ENCODE results near the gene NTM. TPM values are rescaled to one million over a fixed set of nuclear protein-coding genes. Genes with fewer than 3 reads are reported as not detected.

Gene NTM
- total RNA-seq, 1 experiment from 2014 or later, result 0.73 TPM

DNA sequence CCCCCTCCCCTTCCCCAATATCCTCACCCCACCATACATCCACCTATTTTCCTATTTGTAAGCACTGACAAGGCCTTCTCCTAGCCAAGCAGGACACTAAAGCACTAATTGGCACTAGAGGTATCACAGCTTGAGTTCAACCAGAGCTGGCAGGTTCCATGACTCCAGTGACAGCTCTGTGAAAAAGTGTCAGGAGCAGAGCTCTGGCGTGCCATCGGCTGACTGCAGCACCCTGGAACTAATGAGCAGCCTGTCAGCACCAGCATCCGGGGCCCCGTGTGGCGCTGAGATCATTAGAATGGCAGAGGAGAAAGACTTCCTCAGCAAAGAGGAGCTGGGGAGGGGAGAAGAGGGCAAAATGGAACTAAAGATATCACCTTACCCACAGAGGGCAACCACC is 847.4 kb downstream of the NTM start:
- no peak for DNase-seq
- no peak for TF ChIP-seq CTCF (IDR thresholded peaks at IDR 0.05; ENCODE audit: insufficient read depth in 1 of 2, low read depth in 1 of 2, low read length in 1 of 2, severe bottlenecking in 1 of 2, unreplicated experiment in 1 of 2)
- Histone ChIP-seq H3K36me3 (ENCODE audit: control insufficient read depth, insufficient read depth, low read length) (no peaks in the 10 kb centered on the region), H3K27me3 (replicated peaks; ENCODE audit: control insufficient read depth, insufficient read depth, low read length) (no peaks in the 10 kb centered on the region), H3K4me1 (no peaks in the 10 kb centered on the region), H3K4me3 (ENCODE audit: low read depth, low read length) (no peak overlapping the region), H3K9me3 (no peaks in the 10 kb centered on the region; the same call in 1 of the 2 replicates)
- CTCF ChIA-PET, result no interaction called here
- intact Hi-C loops (cut with micrococcal nuclease; ENCODE audit: unreplicated experiment), result no loop called here
- BruUV-seq (replicated peaks), result no TSS peak
- no peaks in the 10 kb centered on the region for H3K36me3 Mint-ChIP-seq (ENCODE audit: insufficient read depth, unreplicated experiment)
- POLR2A ChIA-PET, result no interaction called here
- H3K27me3 Mint-ChIP-seq (ENCODE audit: insufficient read depth, unreplicated experiment), result peaks cover 3% of the 10 kb centered on the region
- H3K27ac Mint-ChIP-seq (ENCODE audit: unreplicated experiment), result no peak overlapping the region
- no peak overlapping the region for H3K4me3 Mint-ChIP-seq (ENCODE audit: unreplicated experiment)
- H3K4me1 Mint-ChIP-seq (ENCODE audit: low read depth, unreplicated experiment), result no peaks in the 10 kb centered on the region
- peaks cover 21% of the 10 kb centered on the region for H3K9me3 Mint-ChIP-seq (ENCODE audit: unreplicated experiment)

DNA sequence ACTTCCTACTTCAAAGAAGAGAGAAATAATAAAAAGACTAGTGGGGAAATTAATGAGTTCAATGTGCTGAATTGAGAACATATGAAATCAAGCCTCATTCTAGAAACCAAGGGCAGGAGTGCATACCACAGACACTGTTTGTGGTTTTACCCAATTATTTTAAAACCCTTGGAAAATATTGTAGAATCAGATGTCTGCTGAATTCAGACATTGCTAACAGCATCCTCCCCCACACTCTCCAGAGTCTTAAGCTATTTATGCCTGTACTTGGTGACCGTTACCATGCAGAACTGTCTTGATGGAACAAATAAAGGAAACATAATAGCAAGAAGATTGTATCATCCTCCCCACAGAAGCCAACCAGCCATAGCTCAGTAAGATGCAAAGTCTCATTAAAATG is 850.1 kb downstream of the NTM start:
- intact Hi-C loops (cut with micrococcal nuclease; ENCODE audit: unreplicated experiment), result no loop called here
- POLR2A ChIA-PET, result no interaction called here
- no peaks in the 10 kb centered on the region for H3K4me1 Mint-ChIP-seq (ENCODE audit: low read depth, unreplicated experiment)
- CTCF ChIA-PET, result no interaction called here
- peaks cover 38% of the 10 kb centered on the region for H3K9me3 Mint-ChIP-seq (ENCODE audit: unreplicated experiment)
- H3K4me3 Mint-ChIP-seq (ENCODE audit: unreplicated experiment), result no peak overlapping the region
- no peak for DNase-seq
- H3K27me3 Mint-ChIP-seq (ENCODE audit: insufficient read depth, unreplicated experiment), result peaks cover 3% of the 10 kb centered on the region
- no TSS peak for BruUV-seq (replicated peaks)
- H3K27ac Mint-ChIP-seq (ENCODE audit: unreplicated experiment), result no peak overlapping the region
- Histone ChIP-seq H3K27me3 (replicated peaks; ENCODE audit: control insufficient read depth, insufficient read depth, low read length) (no peaks in the 10 kb centered on the region), H3K4me1 (no peaks in the 10 kb centered on the region), H3K9me3 (no peaks in the 10 kb centered on the region; the same call in 1 of the 2 replicates), H3K36me3 (ENCODE audit: control insufficient read depth, insufficient read depth, low read length) (no peaks in the 10 kb centered on the region), H3K4me3 (ENCODE audit: low read depth, low read length) (no peak overlapping the region)
- no peak for TF ChIP-seq CTCF (IDR thresholded peaks at IDR 0.05; ENCODE audit: insufficient read depth in 1 of 2, low read depth in 1 of 2, low read length in 1 of 2, severe bottlenecking in 1 of 2, unreplicated experiment in 1 of 2)
- H3K36me3 Mint-ChIP-seq (ENCODE audit: insufficient read depth, unreplicated experiment), result no peaks in the 10 kb centered on the region

DNA sequence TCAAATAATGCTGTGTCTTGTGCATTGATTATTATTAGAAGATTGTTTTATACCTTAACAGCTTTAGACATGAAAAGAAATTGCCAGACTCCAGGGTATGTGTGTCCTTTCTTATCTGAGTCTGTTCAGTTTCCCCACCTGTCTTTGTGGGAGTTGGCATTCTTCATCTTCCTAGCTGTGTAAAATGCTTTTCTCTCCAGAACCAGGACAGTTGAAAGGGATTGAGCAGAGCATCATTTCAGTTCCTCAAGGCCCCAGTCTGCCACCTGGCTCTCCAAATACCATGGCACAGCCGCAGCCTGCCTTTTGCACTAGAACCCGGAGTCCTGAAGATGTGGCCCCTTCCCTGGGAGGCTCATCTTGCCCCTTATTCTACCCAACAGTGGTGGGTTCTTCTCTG is 851.9 kb downstream of the NTM start:
- TF ChIP-seq CTCF (IDR thresholded peaks at IDR 0.05; ENCODE audit: insufficient read depth in 1 of 2, low read depth in 1 of 2, low read length in 1 of 2, severe bottlenecking in 1 of 2, unreplicated experiment in 1 of 2), result no peak
- peaks cover 14% of the 10 kb centered on the region; the same call in 1 of the 2 replicates for H3K9me3 ChIP-seq
- CTCF ChIA-PET, result no interaction called here
- H3K27me3 Mint-ChIP-seq (ENCODE audit: insufficient read depth, unreplicated experiment), result peaks cover 6% of the 10 kb centered on the region
- H3K4me3 ChIP-seq (ENCODE audit: low read depth, low read length), result no peak overlapping the region
- no peaks in the 10 kb centered on the region for H3K4me1 ChIP-seq
- no peaks in the 10 kb centered on the region for H3K27me3 ChIP-seq (replicated peaks; ENCODE audit: control insufficient read depth, insufficient read depth, low read length)
- intact Hi-C loops (cut with micrococcal nuclease; ENCODE audit: unreplicated experiment), result no loop called here
- peaks cover 46% of the 10 kb centered on the region for H3K9me3 Mint-ChIP-seq (ENCODE audit: unreplicated experiment)
- POLR2A ChIA-PET, result no interaction called here
- no peak for DNase-seq
- no TSS peak for BruUV-seq (replicated peaks)
- no peaks in the 10 kb centered on the region for H3K36me3 Mint-ChIP-seq (ENCODE audit: insufficient read depth, unreplicated experiment)
- no peaks in the 10 kb centered on the region for H3K36me3 ChIP-seq (ENCODE audit: control insufficient read depth, insufficient read depth, low read length)
- H3K4me1 Mint-ChIP-seq (ENCODE audit: low read depth, unreplicated experiment), result no peaks in the 10 kb centered on the region
- no peak overlapping the region for H3K27ac Mint-ChIP-seq (ENCODE audit: unreplicated experiment)
- H3K4me3 Mint-ChIP-seq (ENCODE audit: unreplicated experiment), result no peak overlapping the region

Measured in Caco-2 (cell line).